PC-3 (cell line): ENCODE results near the gene ZNF225.

Experiments
- EZH2 ChIP-seq: fragments of 300-600 bp; sonication (generic); IDR thresholded peaks from one replicate; pipeline ENCODE4 v1.6.1; 2017; ENCODE audit warnings: antibody characterized with exemption, mild to moderate bottlenecking, low read length; ENCODE audit not compliant: unreplicated experiment
- EZH2phosphoT487 ChIP-seq: fragments of 300-600 bp; sonication (generic); IDR thresholded peaks from 2 replicates; pipeline ENCODE4 v1.6.1; 2018; ENCODE audit warnings: mild to moderate bottlenecking, antibody characterized with exemption, low read length, borderline replicate concordance
- TF ChIP-seq, protein P1 (sequence below): fragments of 300-600 bp; sonication (generic); conservative IDR thresholded peaks from 2 replicates; pipeline ENCODE4 v1.5.1; 2017; ENCODE audit warnings: antibody characterized with exemption, low read depth, mild to moderate bottlenecking, low read length

DNA sequence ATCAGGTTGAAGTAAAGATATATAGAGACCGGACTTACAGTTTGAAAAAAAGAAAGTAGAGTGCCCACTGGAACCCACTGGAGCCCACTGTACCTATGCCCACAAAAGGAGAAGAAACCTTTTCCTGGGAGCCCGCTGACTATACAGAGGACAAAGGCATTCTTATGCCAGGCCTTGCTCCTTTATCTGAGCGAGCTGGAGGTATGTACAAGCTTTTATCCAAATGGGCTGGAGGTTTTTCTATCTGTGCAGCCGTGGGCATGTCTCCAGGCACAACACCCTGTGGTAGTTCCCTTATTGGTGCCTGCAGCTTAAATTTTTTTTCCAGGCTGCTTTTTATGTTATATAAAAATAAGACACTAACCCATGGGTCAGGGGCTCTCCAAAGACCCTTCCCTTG is 36.6 kb downstream of the ZNF225 start:
- TF ChIP-seq, protein P1, sequence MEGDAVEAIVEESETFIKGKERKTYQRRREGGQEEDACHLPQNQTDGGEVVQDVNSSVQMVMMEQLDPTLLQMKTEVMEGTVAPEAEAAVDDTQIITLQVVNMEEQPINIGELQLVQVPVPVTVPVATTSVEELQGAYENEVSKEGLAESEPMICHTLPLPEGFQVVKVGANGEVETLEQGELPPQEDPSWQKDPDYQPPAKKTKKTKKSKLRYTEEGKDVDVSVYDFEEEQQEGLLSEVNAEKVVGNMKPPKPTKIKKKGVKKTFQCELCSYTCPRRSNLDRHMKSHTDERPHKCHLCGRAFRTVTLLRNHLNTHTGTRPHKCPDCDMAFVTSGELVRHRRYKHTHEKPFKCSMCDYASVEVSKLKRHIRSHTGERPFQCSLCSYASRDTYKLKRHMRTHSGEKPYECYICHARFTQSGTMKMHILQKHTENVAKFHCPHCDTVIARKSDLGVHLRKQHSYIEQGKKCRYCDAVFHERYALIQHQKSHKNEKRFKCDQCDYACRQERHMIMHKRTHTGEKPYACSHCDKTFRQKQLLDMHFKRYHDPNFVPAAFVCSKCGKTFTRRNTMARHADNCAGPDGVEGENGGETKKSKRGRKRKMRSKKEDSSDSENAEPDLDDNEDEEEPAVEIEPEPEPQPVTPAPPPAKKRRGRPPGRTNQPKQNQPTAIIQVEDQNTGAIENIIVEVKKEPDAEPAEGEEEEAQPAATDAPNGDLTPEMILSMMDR, result no peak
- TF ChIP-seq EZH2phosphoT487 (no peak), EZH2 (no peak)
